ENCODE data around the gene PDLIM4.

The PDLIM4 gene, protein sequence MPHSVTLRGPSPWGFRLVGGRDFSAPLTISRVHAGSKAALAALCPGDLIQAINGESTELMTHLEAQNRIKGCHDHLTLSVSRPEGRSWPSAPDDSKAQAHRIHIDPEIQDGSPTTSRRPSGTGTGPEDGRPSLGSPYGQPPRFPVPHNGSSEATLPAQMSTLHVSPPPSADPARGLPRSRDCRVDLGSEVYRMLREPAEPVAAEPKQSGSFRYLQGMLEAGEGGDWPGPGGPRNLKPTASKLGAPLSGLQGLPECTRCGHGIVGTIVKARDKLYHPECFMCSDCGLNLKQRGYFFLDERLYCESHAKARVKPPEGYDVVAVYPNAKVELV

DNA sequence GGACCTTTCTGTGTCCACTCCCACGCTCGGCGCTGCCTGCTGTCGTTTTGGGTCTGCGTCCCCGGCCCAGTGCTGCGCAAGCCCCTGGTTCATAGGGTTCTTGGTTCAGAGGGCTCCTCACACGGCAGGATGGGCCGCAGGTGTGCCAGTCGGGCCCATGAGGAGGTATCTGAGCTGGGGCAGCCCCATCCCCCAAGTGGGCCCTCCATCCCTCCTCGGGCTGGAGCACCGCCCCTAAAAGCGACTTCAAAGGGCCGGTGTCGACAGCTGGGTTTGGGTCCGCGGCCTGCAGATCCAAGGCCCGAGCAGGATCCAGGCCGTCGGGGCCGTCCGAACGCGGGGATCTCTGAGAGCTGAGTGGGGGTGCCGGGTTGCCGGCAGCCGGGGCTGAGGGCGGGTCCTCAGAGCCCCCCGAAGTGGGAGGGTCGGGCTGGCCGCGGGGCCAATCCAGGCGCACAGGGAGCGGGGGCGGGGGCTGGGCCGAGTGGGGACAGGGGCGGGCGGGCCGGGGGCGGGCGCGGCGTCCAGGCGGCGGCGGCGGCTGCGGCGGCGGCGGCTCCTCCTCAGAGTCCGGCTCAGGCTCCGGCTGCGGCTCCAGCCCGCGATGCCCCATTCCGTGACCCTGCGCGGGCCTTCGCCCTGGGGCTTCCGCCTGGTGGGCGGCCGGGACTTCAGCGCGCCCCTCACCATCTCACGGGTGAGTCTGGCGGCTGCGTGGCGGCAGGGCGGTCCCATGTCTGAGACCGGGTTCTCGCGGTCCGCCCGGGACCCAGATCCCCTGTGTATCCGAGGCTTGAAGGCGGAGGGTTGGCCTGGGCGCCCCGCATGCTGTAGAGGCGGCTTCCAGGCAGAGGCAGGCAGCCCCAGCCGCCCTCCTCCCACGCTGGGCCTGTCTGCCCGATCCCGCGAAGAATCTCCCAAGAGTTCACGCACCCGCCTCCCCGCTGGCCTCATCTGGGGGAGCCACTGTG is at the start of gene PDLIM4:
TSS of gene PDLIM4 (plus strand) at position 566 of the 971 bp plus-strand sequence. CDS start at position 605, 39 bp downstream.
- Histone ChIP-seq H3K27me3 (ENCODE audit: insufficient read depth, low read depth) (no peaks in the 10 kb centered on the region), H4K20me1 (ENCODE audit: insufficient read depth) (no peaks in the 10 kb centered on the region), H3K4me1 (ENCODE audit: low read depth, poor library complexity, severe bottlenecking) (no peaks in the 10 kb centered on the region), H3K4me3 (IDR thresholded peaks at IDR 0.05; ENCODE audit: insufficient read depth, low read depth, low read length) (no peak within 1 kb of the TSS), H3K36me3 (ENCODE audit: insufficient read depth) (no peaks in the 10 kb centered on the region), H3K79me2 (ENCODE audit: insufficient read depth, low read depth) (no peaks in the 10 kb centered on the region), H3K4me2 (no peak within 1 kb of the TSS), H2AFZ (ENCODE audit: low read depth) (no peak within 1 kb of the TSS), H3K27ac (no peak within 1 kb of the TSS), H3K9ac (no peak within 1 kb of the TSS)
- TF ChIP-seq, protein P1, sequence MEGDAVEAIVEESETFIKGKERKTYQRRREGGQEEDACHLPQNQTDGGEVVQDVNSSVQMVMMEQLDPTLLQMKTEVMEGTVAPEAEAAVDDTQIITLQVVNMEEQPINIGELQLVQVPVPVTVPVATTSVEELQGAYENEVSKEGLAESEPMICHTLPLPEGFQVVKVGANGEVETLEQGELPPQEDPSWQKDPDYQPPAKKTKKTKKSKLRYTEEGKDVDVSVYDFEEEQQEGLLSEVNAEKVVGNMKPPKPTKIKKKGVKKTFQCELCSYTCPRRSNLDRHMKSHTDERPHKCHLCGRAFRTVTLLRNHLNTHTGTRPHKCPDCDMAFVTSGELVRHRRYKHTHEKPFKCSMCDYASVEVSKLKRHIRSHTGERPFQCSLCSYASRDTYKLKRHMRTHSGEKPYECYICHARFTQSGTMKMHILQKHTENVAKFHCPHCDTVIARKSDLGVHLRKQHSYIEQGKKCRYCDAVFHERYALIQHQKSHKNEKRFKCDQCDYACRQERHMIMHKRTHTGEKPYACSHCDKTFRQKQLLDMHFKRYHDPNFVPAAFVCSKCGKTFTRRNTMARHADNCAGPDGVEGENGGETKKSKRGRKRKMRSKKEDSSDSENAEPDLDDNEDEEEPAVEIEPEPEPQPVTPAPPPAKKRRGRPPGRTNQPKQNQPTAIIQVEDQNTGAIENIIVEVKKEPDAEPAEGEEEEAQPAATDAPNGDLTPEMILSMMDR (conservative IDR thresholded peaks at IDR 0.05; ENCODE audit: low read depth, low read length): no peak

DNA sequence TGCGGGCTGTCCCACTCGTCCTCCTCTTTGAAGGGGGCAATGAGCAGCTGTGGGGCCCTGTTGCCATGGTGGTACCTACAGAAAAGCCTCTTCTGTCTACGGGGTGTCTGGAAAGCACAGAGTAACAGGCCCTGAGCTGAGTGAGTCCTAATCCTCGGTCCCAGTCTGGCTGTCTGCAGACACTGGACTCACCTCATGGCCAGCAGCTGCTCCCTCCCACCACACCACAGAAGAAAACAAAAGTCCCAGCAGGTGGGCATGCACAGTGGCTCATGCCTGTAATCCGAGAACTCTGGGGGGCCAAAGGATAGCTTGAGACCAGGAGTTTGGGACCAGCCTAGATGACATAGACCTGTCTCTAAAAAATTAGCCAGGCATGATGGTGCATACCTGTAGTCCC is 49.7 kb upstream of the PDLIM4 start:
- Histone ChIP-seq H3K27ac (no peak overlapping the region), H3K4me2 (no peak overlapping the region), H4K20me1 (ENCODE audit: insufficient read depth) (no peaks in the 10 kb centered on the region), H3K4me1 (ENCODE audit: low read depth, poor library complexity, severe bottlenecking) (no peaks in the 10 kb centered on the region), H3K79me2 (ENCODE audit: insufficient read depth, low read depth) (no peaks in the 10 kb centered on the region), H3K9ac (no peak overlapping the region), H3K27me3 (ENCODE audit: insufficient read depth, low read depth) (no peaks in the 10 kb centered on the region), H3K36me3 (ENCODE audit: insufficient read depth) (no peaks in the 10 kb centered on the region), H3K4me3 (IDR thresholded peaks at IDR 0.05; ENCODE audit: insufficient read depth, low read depth, low read length) (no peak overlapping the region), H2AFZ (ENCODE audit: low read depth) (no peak overlapping the region)
- TF ChIP-seq, protein P1 (conservative IDR thresholded peaks at IDR 0.05; ENCODE audit: low read depth, low read length): no peak

- Histone ChIP-seq H3K4me1 (ENCODE audit: low read depth, poor library complexity, severe bottlenecking) (no peaks in the 10 kb centered on the region), H3K4me3 (IDR thresholded peaks at IDR 0.05; ENCODE audit: insufficient read depth, low read depth, low read length) (no peak overlapping the region), H3K36me3 (ENCODE audit: insufficient read depth) (no peaks in the 10 kb centered on the region), H3K27ac (no peak overlapping the region), H4K20me1 (ENCODE audit: insufficient read depth) (no peaks in the 10 kb centered on the region), H3K9ac (no peak overlapping the region), H2AFZ (ENCODE audit: low read depth) (no peak overlapping the region), H3K4me2 (no peak overlapping the region), H3K27me3 (ENCODE audit: insufficient read depth, low read depth) (no peaks in the 10 kb centered on the region), H3K79me2 (ENCODE audit: insufficient read depth, low read depth) (no peaks in the 10 kb centered on the region)
- TF ChIP-seq, protein P1 (conservative IDR thresholded peaks at IDR 0.05; ENCODE audit: low read depth, low read length): no peak
These were observed 48.4 kb upstream of the PDLIM4 start for GRCh38 chr5:132209131-132209530.

DNA sequence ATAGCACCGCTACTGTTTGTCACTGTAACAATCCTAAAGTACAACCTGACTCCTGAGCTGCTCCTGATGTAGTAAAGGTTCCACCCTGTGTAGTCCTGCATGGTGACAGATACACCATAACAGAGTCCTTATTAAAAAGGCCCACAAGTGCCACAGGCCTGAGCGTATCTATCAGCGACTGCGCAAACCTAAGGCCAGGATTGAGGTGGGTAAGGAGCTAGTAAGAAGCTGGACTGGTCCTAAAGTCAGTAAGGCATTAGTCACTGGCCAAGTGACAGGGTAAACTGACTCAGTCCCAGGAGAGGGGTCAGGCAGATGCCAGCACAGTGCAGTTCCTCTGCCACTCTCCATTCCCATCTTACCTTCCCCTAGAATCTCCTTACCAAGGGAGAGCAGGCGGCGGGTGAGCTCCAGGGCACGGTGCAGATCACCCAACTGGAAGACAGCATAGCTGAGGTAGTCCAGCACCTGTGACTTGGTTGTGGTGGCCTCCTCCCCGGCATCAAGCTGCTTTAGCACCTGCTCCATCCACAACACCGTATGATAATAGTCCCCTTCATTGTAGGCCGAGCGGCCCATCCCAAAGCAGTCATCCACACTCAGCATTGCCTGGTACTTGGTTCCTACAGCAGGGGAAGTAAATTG is 47.5 kb upstream of the PDLIM4 start:
- H3K27me3 ChIP-seq (ENCODE audit: insufficient read depth, low read depth): no peaks in the 10 kb centered on the region
- H3K4me2 ChIP-seq: no peak overlapping the region
- H3K36me3 ChIP-seq (ENCODE audit: insufficient read depth): no peaks in the 10 kb centered on the region
- H3K4me3 ChIP-seq (IDR thresholded peaks at IDR 0.05; ENCODE audit: insufficient read depth, low read depth, low read length): no peak overlapping the region
- no peaks in the 10 kb centered on the region for H4K20me1 ChIP-seq (ENCODE audit: insufficient read depth)
- no peak overlapping the region for H3K9ac ChIP-seq
- no peaks in the 10 kb centered on the region for H3K4me1 ChIP-seq (ENCODE audit: low read depth, poor library complexity, severe bottlenecking)
- no peaks in the 10 kb centered on the region for H3K79me2 ChIP-seq (ENCODE audit: insufficient read depth, low read depth)
- TF ChIP-seq, protein P1 (conservative IDR thresholded peaks at IDR 0.05; ENCODE audit: low read depth, low read length): no peak
- no peak overlapping the region for H2AFZ ChIP-seq (ENCODE audit: low read depth)
- H3K27ac ChIP-seq: no peak overlapping the region
